SK-N-SH (cell line): ENCODE data around the gene NBPF11. TPM values are rescaled to one million over a fixed set of nuclear protein-coding genes. Genes with fewer than 3 reads are reported as not detected.

Experiments used
- CTCF ChIA-PET: fragments of 300-600, 350-600 bp; formaldehyde crosslinking; extraction: SDS; loops from one replicate; lab custom pipeline; 2021; lab: Yijun Ruan, JAX
- POLR2A ChIA-PET: fragments of 350-600 bp; sonication (Branson Sonifier 250); formaldehyde crosslinking; extraction: SDS; loops from one replicate; lab custom pipeline; 2020; ENCODE audit warnings: antibody characterized with exemption, inconsistent platforms; lab: Yijun Ruan, JAX
- DNase-seq: peaks from one replicate; pipeline ENCODE4 v3.0.0; 2012
- H2AFZ ChIP-seq: fragments of 200-600 bp; sonication (generic); 2 replicates; pipeline ENCODE4 v1.8.1; 2016; ENCODE audit warnings: antibody characterized with exemption, mild to moderate bottlenecking, low read depth
- H3F3A ChIP-seq: fragments of 200-600 bp; sonication (generic); replicated peaks from 2 replicates; pipeline ENCODE3; 2016; ENCODE audit warnings: antibody characterized with exemption, mild to moderate bottlenecking; ENCODE audit not compliant: insufficient read depth
- H3K27ac ChIP-seq, 2 experiments: fragments of 200-500 bp in 1 of 2; fragments of 200-600 bp in 1 of 2; sonication (Bioruptor generic) in 1 of 2; sonication (generic), shearing (Covaris generic) in 1 of 2; 2 replicates each; pipeline versions ENCODE4 v1.5.1 to v1.6.1; 2014 to 2016; ENCODE audit warnings: low read depth in 2 of 2, inconsistent platforms in 1 of 2, low read length in 1 of 2, mild to moderate bottlenecking in 1 of 2, mixed read lengths in 1 of 2
- H3K27me3 ChIP-seq: fragments of 200-600 bp; sonication (generic), shearing (Covaris generic); 2 replicates; pipeline ENCODE4 v1.6.1; 2016; ENCODE audit warnings: mixed run types; ENCODE audit not compliant: insufficient read depth
- H3K36me3 ChIP-seq, 2 experiments: fragments of 200-500 bp in 1 of 2; fragments of 200-600 bp in 1 of 2; sonication (Bioruptor generic) in 1 of 2; sonication (generic) in 1 of 2; replicated peaks in 1 of 2; 2 replicates each; pipeline versions ENCODE3 to v1.5.1; 2014 to 2016; ENCODE audit warnings: low read length in 1 of 2, mild to moderate bottlenecking in 1 of 2; ENCODE audit not compliant: insufficient read depth in 2 of 2, control insufficient read depth in 1 of 2
- H3K4me1 ChIP-seq, 2 experiments: fragments of 200-500 bp in 1 of 2; fragments of 200-600 bp in 1 of 2; sonication (Bioruptor generic) in 1 of 2; sonication (generic), shearing (Covaris generic) in 1 of 2; 2 replicates each; pipeline versions ENCODE4 v1.5.1 to v1.6.1; 2014 to 2016; ENCODE audit warnings: low read depth in 1 of 2, low read length in 1 of 2, mixed run types in 1 of 2; ENCODE audit not compliant: insufficient read depth in 2 of 2, control insufficient read depth in 1 of 2
- H3K4me2 ChIP-seq: fragments of 200-600 bp; sonication (generic), shearing (Covaris generic); 2 replicates; pipeline ENCODE4 v1.6.1; 2017; ENCODE audit warnings: mixed run types
- H3K4me3 ChIP-seq, 2 experiments: fragments of 200-500 bp in 1 of 2; fragments of 200-600 bp in 1 of 2; sonication (Bioruptor generic) in 1 of 2; sonication (generic), shearing (Covaris generic) in 1 of 2; 2 replicates each; pipeline versions ENCODE4 v1.5.1 to v1.8.1; 2014 to 2016; ENCODE audit warnings: low read depth in 2 of 2, inconsistent platforms in 1 of 2, low read length in 1 of 2, mild to moderate bottlenecking in 1 of 2, mixed read lengths in 1 of 2, moderate library complexity in 1 of 2
- H3K79me2 ChIP-seq: fragments of 200-600 bp; sonication (generic); 2 replicates; pipeline ENCODE4 v1.8.1; 2017; ENCODE audit warnings: mild to moderate bottlenecking; ENCODE audit not compliant: insufficient read depth
- H3K9ac ChIP-seq: fragments of 200-600 bp; sonication (generic); 2 replicates; pipeline ENCODE4 v1.6.1; 2017; ENCODE audit warnings: mixed run types
- H3K9me2 ChIP-seq: fragments of 200-600 bp; sonication (generic); 2 replicates; pipeline ENCODE4 v1.6.1; 2017; ENCODE audit warnings: mixed run types
- H3K9me3 ChIP-seq: fragments of 200-600 bp; sonication (generic); 2 replicates; pipeline ENCODE4 v1.6.1; 2017; ENCODE audit warnings: mixed run types, mild to moderate bottlenecking, moderate library complexity
- H4K20me1 ChIP-seq: fragments of 200-600 bp; sonication (generic); 2 replicates; pipeline ENCODE4 v1.6.1; 2017; ENCODE audit warnings: mild to moderate bottlenecking, mixed run types; ENCODE audit not compliant: insufficient read depth
- CHD2 ChIP-seq: fragments of 150-350 bp; IDR thresholded peaks from 2 replicates; pipeline ENCODE4 v1.6.1; 2018; ENCODE audit warnings: low read length; ENCODE audit not compliant: partially characterized antibody
- ELF1 ChIP-seq: IDR thresholded peaks from 2 replicates; pipeline ENCODE4 v1.4.0; 2012
- FOSL2 ChIP-seq: IDR thresholded peaks from 2 replicates; pipeline ENCODE4 v1.4.0; 2012; ENCODE audit warnings: low read depth, mild to moderate bottlenecking, moderate library complexity, borderline replicate concordance
- FOXJ3 ChIP-seq: sonication (generic); formaldehyde crosslinking; IDR thresholded peaks from 2 replicates; pipeline ENCODE4 v1.5.1; 2020; ENCODE audit warnings: mild to moderate bottlenecking, missing genetic modification reagents
- GABPA ChIP-seq: IDR thresholded peaks from 2 replicates; pipeline ENCODE4 v1.4.0; 2012; ENCODE audit warnings: low read depth, mild to moderate bottlenecking
- IRF3 ChIP-seq: fragments of 150-350 bp; IDR thresholded peaks from 2 replicates; pipeline ENCODE4 v1.6.1; 2016; ENCODE audit warnings: mild to moderate bottlenecking, low read depth, low read length
- JUND ChIP-seq: IDR thresholded peaks from 2 replicates; pipeline ENCODE4 v1.4.0; 2012
- MAX ChIP-seq: IDR thresholded peaks from 2 replicates; pipeline ENCODE4 v1.4.0; 2012; ENCODE audit warnings: low read depth
- MEF2A ChIP-seq: IDR thresholded peaks from 2 replicates; pipeline ENCODE4 v1.4.0; 2012; ENCODE audit warnings: low read depth, borderline replicate concordance
- NRF1 ChIP-seq: IDR thresholded peaks from 2 replicates; pipeline ENCODE4 v1.6.1; 2012; ENCODE audit warnings: low read depth, mild to moderate bottlenecking, low read length
- PBX3 ChIP-seq: IDR thresholded peaks from 2 replicates; pipeline ENCODE4; 2012
- POLR2AphosphoS5 ChIP-seq: IDR thresholded peaks from 2 replicates; pipeline ENCODE4 v1.6.1; 2012; ENCODE audit warnings: low read depth, low read length
- RAD21 ChIP-seq: IDR thresholded peaks from 2 replicates; pipeline ENCODE4 v1.6.1; 2012; ENCODE audit warnings: mild to moderate bottlenecking, low read length
- RCOR1 ChIP-seq: fragments of 150-350 bp; IDR thresholded peaks from 2 replicates; pipeline ENCODE4 v1.6.1; 2017; ENCODE audit warnings: antibody characterized with exemption, low read length
- RXRA ChIP-seq: IDR thresholded peaks from 2 replicates; pipeline ENCODE4 v1.4.0; 2012; ENCODE audit warnings: low read depth, mild to moderate bottlenecking, borderline replicate concordance
- SIN3A ChIP-seq: IDR thresholded peaks from 2 replicates; pipeline ENCODE4 v1.6.1; 2012; ENCODE audit warnings: low read depth, mild to moderate bottlenecking, low read length, moderate library complexity, borderline replicate concordance
- TAF1 ChIP-seq: IDR thresholded peaks from 2 replicates; pipeline ENCODE4 v1.6.1; 2012; ENCODE audit warnings: low read depth, mild to moderate bottlenecking, low read length, moderate library complexity, borderline replicate concordance
- TEAD4 ChIP-seq: IDR thresholded peaks from 2 replicates; pipeline ENCODE4 v1.4.0; 2012; ENCODE audit warnings: mild to moderate bottlenecking, borderline replicate concordance; ENCODE audit not compliant: insufficient read depth
- USF2 ChIP-seq: fragments of 150-350 bp; IDR thresholded peaks from 2 replicates; pipeline ENCODE4 v1.6.1; 2017; ENCODE audit warnings: antibody characterized with exemption, low read length, low read depth, borderline replicate concordance
- YY1 ChIP-seq: IDR thresholded peaks from 2 replicates; pipeline ENCODE4 v1.4.0; 2012; ENCODE audit warnings: low read depth, mild to moderate bottlenecking
- ZBTB33 ChIP-seq: IDR thresholded peaks from 2 replicates; pipeline ENCODE4 v1.4.0; 2012; ENCODE audit warnings: low read depth, borderline replicate concordance
- WGBS: methylation state at CpG from one replicate; pipeline ENCODE4 v1.1.6; 2017; ENCODE audit warnings: low lambda C conversion rate; 5-methylcytosine and 5-hydroxymethylcytosine counted together
- polyA plus RNA-seq, 3 experiments: library from polyadenylated mRNA; depleted of rRNA; stranded (reverse); fragments of >200 nt; gene quantifications; 2 replicates each; pipeline ENCODE4 v1.2.3, GENCODE V29; 2012

NBPF11 gene
- polyA plus RNA-seq, 1 of the 3 experiments (the other 2 are of a cell fraction): 7.3 TPM

GRCh38 chr1:148160343-148161052 is 8.4 kb upstream of the NBPF11 start (continued):
- no peak for TF ChIP-seq ZBTB33
- TF ChIP-seq, all 33 proteins: peak for 0

GRCh38 chr1:148160048-148160342 is 7.9 kb upstream of the NBPF11 start:
- H3K4me3 ChIP-seq: no peak overlapping the region
- no peak overlapping the region for H3K4me2 ChIP-seq
- WGBS: 65% methylated on average over 12 of the region's 15 CpGs
- H3K9me3 ChIP-seq: no peaks in the 10 kb centered on the region
- no peaks in the 10 kb centered on the region for H3K79me2 ChIP-seq
- H2AFZ ChIP-seq: no peak overlapping the region
- CTCF ChIA-PET: no interaction called here
- H3K9ac ChIP-seq: no peak overlapping the region
- no peaks in the 10 kb centered on the region; the same call in 1 of the 2 replicates for H3K27me3 ChIP-seq
- POLR2A ChIA-PET: no interaction called here
- H3K4me1 ChIP-seq: no peaks in the 10 kb centered on the region
- TF ChIP-seq RCOR1 (no peak), SIN3A (no peak), CHD2 (no peak), YY1 (no peak), JUND (no peak)
- TF ChIP-seq, all 33 proteins: peak for 0
- H3K36me3 ChIP-seq: no peaks in the 10 kb centered on the region
- no peak overlapping the region for H3K27ac ChIP-seq
- H4K20me1 ChIP-seq: no peaks in the 10 kb centered on the region
- H3K9me2 ChIP-seq: no peaks in the 10 kb centered on the region
- DNase-seq: no peak
- no peaks in the 10 kb centered on the region for H3F3A ChIP-seq

- Histone ChIP-seq H3K27me3 (no peaks in the 10 kb centered on the region; the same call in 1 of the 2 replicates), H3K79me2 (no peaks in the 10 kb centered on the region), H3K4me3 (no peak overlapping the region), H3K9me2 (no peaks in the 10 kb centered on the region), H3F3A (no peaks in the 10 kb centered on the region), H4K20me1 (no peaks in the 10 kb centered on the region), H3K9ac (no peak overlapping the region), H3K9me3 (no peaks in the 10 kb centered on the region), H3K4me2 (no peak overlapping the region), H3K36me3 (no peaks in the 10 kb centered on the region), H3K27ac (no peak overlapping the region), H2AFZ (no peak overlapping the region)
- DNase-seq: no peak
- ChIA-PET CTCF (no interaction called here), POLR2A (no interaction called here)
- 28% methylated on average over 11 of the region's 11 CpGs for WGBS
- TF ChIP-seq JUND (no peak), TAF1 (no peak), PBX3 (no peak), NRF1 (no peak), FOSL2 (no peak), RXRA (no peak), SIN3A (no peak), USF2 (no peak), GABPA (no peak), POLR2AphosphoS5 (no peak), FOXJ3 (no peak), TEAD4 (no peak), MAX (no peak), IRF3 (no peak), MEF2A (no peak), RAD21 (no peak), ELF1 (no peak)
- TF ChIP-seq, all 33 proteins: peak for 0
- H3K4me1 ChIP-seq: no peaks in the 10 kb centered on the region
Measured at GRCh38 chr1:148158341-148159003, 6.4 kb upstream of the NBPF11 start.
